ENCODE measurements around the gene GALNT18.
A peak's percentile ranks its signal among the peaks of the same experiment; 100 is the strongest.

Gene GALNT18

GRCh38 chr11:11268706-11269105, 353.1 kb downstream of the GALNT18 start:
- DNase-seq (ENCODE audit: low read depth in 3 of 3), result no peak

- DNase-seq (ENCODE audit: low read depth in 3 of 3), result no peak
Observed at GRCh38 chr11:11268119-11268518, 353.7 kb downstream of the GALNT18 start.

GRCh38 chr11:11267312-11267711, 354.5 kb downstream of the GALNT18 start:
- DNase-seq (ENCODE audit: low read depth in 3 of 3), result no peak

GRCh38 chr11:11265994-11266606, 355.7 kb downstream of the GALNT18 start:
- peak; percentile 14 to 17 (median 16) for DNase-seq (ENCODE audit: low read depth in 3 of 3)

GRCh38 chr11:11265320-11265719, 356.5 kb downstream of the GALNT18 start:
- no peak for DNase-seq (ENCODE audit: low read depth in 3 of 3)

- no peak for DNase-seq (ENCODE audit: low read depth in 3 of 3)
Observed at GRCh38 chr11:11263238-11264005, 358.4 kb downstream of the GALNT18 start.

- DNase-seq (ENCODE audit: low read depth in 3 of 3), result no peak
Observed at GRCh38 chr11:11262171-11262920, 359.5 kb downstream of the GALNT18 start.

GRCh38 chr11:11261629-11262028, 360.2 kb downstream of the GALNT18 start:
- DNase-seq (ENCODE audit: low read depth in 3 of 3), result no peak

- DNase-seq (ENCODE audit: low read depth in 3 of 3), result no peak
Observed at GRCh38 chr11:11260903-11261302, 360.9 kb downstream of the GALNT18 start.

GRCh38 chr11:11253995-11254394, 367.8 kb downstream of the GALNT18 start:
- DNase-seq (ENCODE audit: low read depth in 3 of 3), result no peak

- no peak for DNase-seq (ENCODE audit: low read depth in 3 of 3)
Observed at GRCh38 chr11:11253497-11253896, 368.3 kb downstream of the GALNT18 start.

GRCh38 chr11:11252403-11252802, 369.4 kb downstream of the GALNT18 start:
- DNase-seq (ENCODE audit: low read depth in 3 of 3), result no peak

GRCh38 chr11:11251394-11251970, 370.3 kb downstream of the GALNT18 start:
- no peak for DNase-seq (ENCODE audit: low read depth in 3 of 3)

GRCh38 chr11:11250470-11250869, 371.3 kb downstream of the GALNT18 start:
- DNase-seq (ENCODE audit: low read depth in 3 of 3), result no peak

GRCh38 chr11:11247576-11247975, 374.2 kb downstream of the GALNT18 start:
- no peak for DNase-seq (ENCODE audit: low read depth in 3 of 3)

- no peak for DNase-seq (ENCODE audit: low read depth in 3 of 3)
Observed at GRCh38 chr11:11247086-11247485, 374.7 kb downstream of the GALNT18 start.

GRCh38 chr11:11246166-11246565, 375.6 kb downstream of the GALNT18 start:
- DNase-seq (ENCODE audit: low read depth in 3 of 3), result no peak

- no peak for DNase-seq (ENCODE audit: low read depth in 3 of 3)
Observed at GRCh38 chr11:11245453-11245852, 376.4 kb downstream of the GALNT18 start.

GRCh38 chr11:11244470-11245080, 377.2 kb downstream of the GALNT18 start:
- no peak for DNase-seq (ENCODE audit: low read depth in 3 of 3)

GRCh38 chr11:11243590-11244469, 378.0 kb downstream of the GALNT18 start:
- peak in 1 of 3 experiments; percentile 3 for DNase-seq (ENCODE audit: low read depth in 3 of 3)

GRCh38 chr11:11243209-11243589, 378.6 kb downstream of the GALNT18 start:
- DNase-seq (ENCODE audit: low read depth in 3 of 3), result no peak

Measured in stimulated activated CD4-positive, alpha-beta T cell treated with anti-CD3 and anti-CD28 coated beads, TNF-alpha, amount 100 ng/mL, for 4 hours (primary cell).